Progenitor cell of endocrine pancreas (in vitro differentiated cells): ENCODE data around the gene XRN2. TPM values are rescaled to one million over a fixed set of nuclear protein-coding genes. Genes with fewer than 3 reads are reported as not detected.

ENCODE experiments used
- DNase-seq: peaks from one replicate; pipeline ENCODE4 v3.0.0; 2021; ENCODE audit warnings: low spot score; ENCODE audit not compliant: unreplicated experiment
- H3K27ac Mint-ChIP-seq: 2 replicates; pipeline ENCODE4 v1.8.0; 2021; ENCODE audit warnings: mild to moderate bottlenecking, moderate library complexity, mixed read lengths
- H3K27me3 Mint-ChIP-seq: 2 replicates; pipeline ENCODE4 v1.8.0; 2021; ENCODE audit warnings: mixed read lengths
- H3K36me3 Mint-ChIP-seq: 2 replicates; pipeline ENCODE4 v1.8.0; 2022; ENCODE audit warnings: mixed read lengths; ENCODE audit not compliant: insufficient read depth
- H3K4me1 Mint-ChIP-seq: 2 replicates; pipeline ENCODE4 v1.8.0; 2021; ENCODE audit warnings: low read depth, mixed read lengths
- H3K4me3 Mint-ChIP-seq: 2 replicates; pipeline ENCODE4 v1.8.0; 2021; ENCODE audit warnings: low read depth, mild to moderate bottlenecking, moderate library complexity, mixed read lengths
- H3K9me3 Mint-ChIP-seq: 2 replicates; pipeline ENCODE4 v1.8.0; 2021; ENCODE audit warnings: low read depth, mixed read lengths
- CTCF ChIP-seq: fragments of 200-600 bp; sonication (generic); IDR thresholded peaks from one replicate; pipeline ENCODE4 v1.5.0; 2021; ENCODE audit warnings: antibody characterized with exemption, mild to moderate bottlenecking; ENCODE audit not compliant: unreplicated experiment
- total RNA-seq: library from RNA; stranded (reverse); gene quantifications from 2 replicates; pipeline ENCODE4 v1.2.1, GENCODE V29; 2021

Gene XRN2
- total RNA-seq, 1 donor from 2014 or later, result 91.0 TPM

GRCh38 chr20:21338291-21338690 is 35.2 kb downstream of the XRN2 start:
- no peaks in the 10 kb centered on the region for H3K27me3 Mint-ChIP-seq
- no peak for TF ChIP-seq CTCF
- H3K27ac Mint-ChIP-seq, result no peak overlapping the region
- H3K4me3 Mint-ChIP-seq, result no peak overlapping the region
- peaks cover 45% of the 10 kb centered on the region for H3K36me3 Mint-ChIP-seq
- peaks cover 2% of the 10 kb centered on the region for H3K9me3 Mint-ChIP-seq
- no peaks in the 10 kb centered on the region for H3K4me1 Mint-ChIP-seq
- no peak for DNase-seq

GRCh38 chr20:21339499-21339898 is 36.4 kb downstream of the XRN2 start:
- Mint-ChIP-seq H3K27me3 (no peaks in the 10 kb centered on the region), H3K4me3 (no peak overlapping the region), H3K9me3 (peaks cover 2% of the 10 kb centered on the region), H3K36me3 (peaks cover 35% of the 10 kb centered on the region), H3K4me1 (no peaks in the 10 kb centered on the region), H3K27ac (no peak overlapping the region)
- DNase-seq, result no peak
- no peak for TF ChIP-seq CTCF

GRCh38 chr20:21340991-21341697 is 38.0 kb downstream of the XRN2 start:
- no peak overlapping the region for H3K27ac Mint-ChIP-seq
- peaks cover 2% of the 10 kb centered on the region for H3K4me1 Mint-ChIP-seq
- H3K4me3 Mint-ChIP-seq, result no peak overlapping the region
- no peak for DNase-seq
- no peak for TF ChIP-seq CTCF
- H3K9me3 Mint-ChIP-seq, result no peaks in the 10 kb centered on the region
- no peaks in the 10 kb centered on the region for H3K27me3 Mint-ChIP-seq
- H3K36me3 Mint-ChIP-seq, result peaks cover 21% of the 10 kb centered on the region

GRCh38 chr20:21342656-21343345 is 39.7 kb downstream of the XRN2 start:
- TF ChIP-seq CTCF, result no peak
- H3K27ac Mint-ChIP-seq, result no peak overlapping the region
- no peaks in the 10 kb centered on the region for H3K27me3 Mint-ChIP-seq
- peaks cover 13% of the 10 kb centered on the region for H3K36me3 Mint-ChIP-seq
- H3K9me3 Mint-ChIP-seq, result no peaks in the 10 kb centered on the region
- H3K4me1 Mint-ChIP-seq, result peaks cover 2% of the 10 kb centered on the region
- DNase-seq, result no peak
- H3K4me3 Mint-ChIP-seq, result no peak overlapping the region

GRCh38 chr20:21344206-21344900 is 41.2 kb downstream of the XRN2 start:
- Mint-ChIP-seq H3K4me3 (no peak overlapping the region), H3K36me3 (peaks cover 21% of the 10 kb centered on the region), H3K4me1 (peaks cover 2% of the 10 kb centered on the region), H3K27ac (no peak overlapping the region), H3K9me3 (no peaks in the 10 kb centered on the region), H3K27me3 (no peaks in the 10 kb centered on the region)
- TF ChIP-seq CTCF, result no peak
- no peak for DNase-seq
